HG03460 (cell line): ENCODE data around the gene ZSWIM5.
"Not testable (repeated sequence)": the region's sequence is repeated elsewhere in the genome, so short reads cannot be mapped to it uniquely, and the experiment has no call there.

Experiments used
- ATAC-seq: cut with Tn5 transposase; IDR thresholded peaks from one replicate; pipeline ENCODE4 v1.9.1; 2021; ENCODE audit not compliant: unreplicated experiment

ZSWIM5 gene

DNA sequence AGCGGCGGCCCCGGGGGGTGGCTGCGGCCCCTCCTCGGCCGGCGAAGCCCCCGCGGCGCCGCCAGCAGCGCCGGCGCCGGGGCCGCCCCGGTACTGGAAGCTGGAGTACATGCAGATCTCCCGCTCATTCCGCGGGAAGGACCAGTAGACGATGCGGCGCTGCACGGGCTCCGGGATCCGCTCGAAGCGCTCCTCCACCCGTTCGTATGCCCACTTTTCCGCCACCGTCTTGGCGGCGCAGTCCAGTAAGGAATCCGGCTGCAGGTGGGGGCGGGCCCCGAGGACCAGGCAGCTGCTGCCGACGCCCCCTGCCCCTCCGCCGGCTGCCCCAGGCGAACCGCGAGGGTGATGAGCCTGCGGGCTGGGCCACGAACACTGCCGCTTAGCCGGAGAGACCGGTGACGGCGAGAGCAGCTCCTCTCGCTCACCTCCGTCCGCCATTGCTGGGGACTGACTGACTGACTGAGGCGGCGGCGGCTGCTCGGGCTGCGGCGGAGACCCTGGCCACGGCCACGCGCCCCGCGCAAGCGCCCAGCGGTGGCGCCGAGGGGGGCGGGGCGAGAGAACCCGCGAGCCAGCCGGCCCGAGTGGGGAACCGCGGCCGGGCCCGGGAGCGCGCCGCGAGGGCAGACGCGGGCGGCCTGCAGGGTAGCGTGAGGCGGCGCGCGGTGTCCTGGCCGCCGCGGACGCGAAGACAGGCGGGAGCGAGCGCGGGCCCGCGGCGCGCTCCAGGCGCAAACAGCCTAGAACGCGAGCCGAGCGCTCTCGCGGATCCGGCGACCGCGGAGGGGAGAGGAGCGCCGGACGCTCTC, at the start of gene ZSWIM5:
Gene ZSWIM5, minus strand, starts transcription at position 696 of the 812 bp plus-strand sequence. Its CDS starts 255 bp downstream, at position 441.
- ATAC-seq = no peak

DNA sequence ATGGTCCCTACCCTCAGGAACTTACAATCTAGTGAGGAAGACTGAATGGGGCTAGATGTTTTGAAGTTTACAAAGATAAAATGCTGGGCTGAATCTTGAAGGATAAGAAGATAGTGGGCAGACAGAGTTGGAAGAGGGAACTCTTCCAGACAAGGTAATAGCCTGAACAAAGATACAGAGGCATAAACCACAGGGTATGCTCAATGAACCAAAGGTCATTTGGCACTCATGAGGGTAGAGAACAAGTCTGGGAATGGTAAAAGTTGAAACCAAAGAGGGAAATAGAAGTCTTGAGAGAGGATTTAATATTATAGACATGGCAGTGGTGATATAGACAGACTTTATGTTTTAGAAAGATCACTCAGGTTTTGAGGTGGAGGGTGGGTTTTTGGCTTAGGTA, 48.1 kb upstream of the ZSWIM5 start:
- no peak for ATAC-seq

DNA sequence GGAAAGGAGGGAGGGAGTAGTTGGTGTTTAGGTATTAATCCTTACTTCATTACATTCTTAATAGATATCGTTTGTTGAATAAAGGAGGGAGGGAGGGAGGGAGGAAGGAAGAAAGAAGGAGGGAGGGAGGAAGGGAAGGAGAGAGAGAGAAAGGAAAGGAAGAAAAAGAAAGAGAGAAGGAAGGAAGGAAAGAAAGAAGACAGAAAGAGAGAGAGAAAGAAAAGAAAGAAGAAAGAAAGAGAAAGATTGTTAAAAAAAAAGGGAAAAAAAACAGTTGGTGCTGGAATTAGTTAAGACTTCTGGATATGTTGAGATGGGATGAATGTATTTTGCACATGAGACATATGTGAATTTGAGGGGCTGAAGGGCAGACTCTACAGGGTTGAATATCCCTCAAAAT, 44.1 kb upstream of the ZSWIM5 start:
- no peak for ATAC-seq

DNA sequence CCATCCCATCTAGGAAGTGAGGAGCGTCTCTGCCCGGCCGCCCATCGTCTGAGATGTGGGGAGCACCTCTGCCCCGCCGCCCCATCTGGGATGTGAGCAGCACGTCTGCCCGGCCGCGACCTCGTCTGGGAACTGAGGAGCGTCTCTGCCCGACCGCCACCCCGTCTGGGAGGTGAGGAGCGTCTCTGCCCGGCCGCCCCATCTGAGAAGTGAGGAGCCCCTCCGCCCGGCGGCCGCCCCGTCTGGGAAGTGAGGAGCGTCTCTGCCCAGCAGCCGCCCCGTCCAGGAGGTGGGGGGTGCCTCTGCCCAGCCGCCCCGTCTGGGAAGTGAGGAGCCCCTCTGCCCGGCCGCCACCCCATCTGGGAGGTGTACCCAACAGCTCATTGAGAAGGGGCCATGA, 41.6 kb upstream of the ZSWIM5 start:
- ATAC-seq = not testable (repeated sequence)

DNA sequence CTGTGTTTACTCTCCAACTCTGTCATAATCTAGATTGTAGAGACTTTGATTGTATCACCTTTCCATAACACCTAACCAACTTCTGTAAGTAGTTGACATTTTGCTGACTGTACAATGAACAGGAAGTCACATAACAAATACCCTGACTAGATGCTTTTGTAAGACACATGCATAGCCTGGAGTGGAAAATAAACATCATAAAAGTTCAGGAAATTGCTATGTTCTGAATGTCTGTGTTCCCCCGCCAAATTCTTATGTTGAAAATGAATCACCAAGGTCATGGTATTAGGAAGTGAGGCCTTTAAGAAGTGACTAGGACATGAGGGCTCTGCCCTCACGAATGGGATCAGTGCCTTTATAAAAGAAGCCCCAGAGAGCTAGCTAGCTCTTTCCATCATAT, 40.4 kb upstream of the ZSWIM5 start:
- ATAC-seq = no peak

DNA sequence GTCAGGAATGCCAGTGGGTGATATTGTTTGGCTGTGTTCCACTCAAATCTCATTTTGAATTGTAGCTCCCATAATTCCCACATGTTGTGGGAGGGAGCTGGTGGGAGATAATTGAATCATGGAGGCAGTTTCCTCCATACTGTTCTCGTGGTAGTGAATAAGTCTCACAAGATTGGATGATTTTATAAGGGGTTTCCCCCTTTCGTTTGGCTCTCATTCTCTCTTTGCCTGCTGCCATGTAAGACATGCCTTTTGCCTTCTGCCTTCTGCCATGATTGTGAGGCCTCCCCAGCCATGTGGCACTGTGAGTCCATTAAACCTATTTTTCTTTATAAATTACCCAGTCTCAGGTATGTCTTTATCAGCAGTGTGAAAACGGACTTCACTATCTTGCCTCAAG, 40.0 kb upstream of the ZSWIM5 start:
- not testable (repeated sequence) for ATAC-seq

DNA sequence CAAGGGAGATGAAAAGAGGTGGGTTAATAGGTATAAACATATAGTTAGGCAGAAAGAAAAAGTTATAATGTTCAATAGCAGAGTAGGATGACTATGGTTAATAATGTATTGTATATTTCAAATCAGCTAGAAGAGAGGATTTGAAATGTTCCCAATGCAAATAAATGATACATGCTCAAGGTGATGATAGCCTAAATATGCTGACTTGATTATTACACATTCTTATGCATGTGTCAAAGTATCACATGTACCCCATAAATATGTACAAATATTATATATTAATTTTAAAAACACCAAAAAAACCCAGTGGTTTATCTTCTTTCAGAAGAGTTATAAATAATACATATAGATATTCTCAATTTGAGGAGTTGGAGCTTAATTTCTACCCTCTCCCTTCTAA, 38.3 kb upstream of the ZSWIM5 start:
- no peak for ATAC-seq

DNA sequence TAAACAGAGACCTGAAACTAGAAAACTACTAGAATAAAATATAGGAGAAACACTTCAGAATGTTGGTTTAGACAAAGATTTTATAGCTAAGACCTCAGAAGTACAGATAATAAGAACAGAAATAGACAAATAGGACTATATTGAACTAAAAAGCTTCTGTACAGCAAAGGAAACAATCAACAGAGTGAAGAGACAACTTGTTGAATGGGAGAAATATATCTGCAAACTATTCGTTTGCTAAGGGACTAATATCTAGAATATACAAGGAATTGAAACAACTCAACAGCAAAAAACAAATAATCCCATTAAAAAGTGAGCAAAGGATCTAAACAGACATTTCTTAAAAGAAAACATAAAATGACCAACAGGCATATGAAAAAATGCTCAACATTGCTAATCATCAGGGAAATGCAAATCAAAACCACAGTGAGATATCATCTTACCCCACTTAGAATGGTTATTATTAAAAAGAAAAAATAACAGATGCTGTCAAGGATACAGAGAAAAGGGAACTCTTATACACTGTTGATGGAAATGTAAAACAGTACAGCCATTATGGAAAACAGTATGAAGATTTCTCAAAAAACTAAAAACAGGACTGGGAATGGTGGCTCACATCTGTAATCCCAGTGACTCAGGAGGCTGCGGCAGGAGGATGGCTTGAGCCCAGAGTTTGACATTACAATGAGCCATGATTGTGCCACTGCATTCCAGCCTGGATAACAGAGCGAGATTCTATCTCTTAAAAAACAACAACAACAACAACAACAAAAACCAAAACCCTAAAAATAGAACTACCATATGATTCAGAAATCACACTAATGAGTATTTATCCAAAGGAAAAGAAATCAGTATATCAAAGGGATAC, 37.3 kb upstream of the ZSWIM5 start:
- ATAC-seq = no peak

DNA sequence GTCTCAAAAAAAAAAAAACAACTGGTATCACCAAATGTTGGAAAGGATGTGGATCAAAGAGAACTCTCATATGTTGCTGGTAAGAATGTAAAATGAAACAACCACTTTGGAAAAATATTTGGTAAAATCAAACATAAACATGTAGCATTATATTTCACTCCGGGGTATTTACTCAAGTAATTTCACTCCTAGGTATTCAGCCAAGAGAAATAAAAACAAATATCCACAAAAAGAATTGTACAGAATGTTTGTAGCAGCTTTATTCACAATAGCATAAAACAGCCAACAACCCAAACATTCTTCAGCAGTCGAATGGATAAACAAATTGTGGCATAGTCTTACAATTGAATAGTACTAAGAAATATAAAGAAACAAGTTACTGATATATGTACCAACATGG, 32.4 kb upstream of the ZSWIM5 start:
- ATAC-seq = no peak

DNA sequence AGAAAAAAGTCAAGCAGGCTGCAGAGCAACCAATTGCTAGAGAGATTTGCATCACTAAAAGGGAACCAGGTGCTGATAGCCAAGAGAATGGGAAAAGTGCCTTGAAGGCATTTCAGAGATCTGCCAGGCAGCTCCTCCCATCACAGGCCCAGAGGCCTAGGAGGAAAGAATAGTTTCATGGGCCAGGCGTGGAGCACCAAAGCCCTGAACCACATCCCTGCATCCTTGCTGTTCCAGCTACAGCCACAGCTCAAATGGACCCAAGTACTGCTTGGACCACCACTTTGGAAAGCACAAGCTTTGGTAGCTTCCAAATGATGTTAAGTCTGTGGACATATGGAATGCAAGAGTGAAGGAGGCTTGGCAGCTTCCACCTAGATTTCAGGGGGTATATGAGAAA, 29.7 kb upstream of the ZSWIM5 start:
- no peak for ATAC-seq

DNA sequence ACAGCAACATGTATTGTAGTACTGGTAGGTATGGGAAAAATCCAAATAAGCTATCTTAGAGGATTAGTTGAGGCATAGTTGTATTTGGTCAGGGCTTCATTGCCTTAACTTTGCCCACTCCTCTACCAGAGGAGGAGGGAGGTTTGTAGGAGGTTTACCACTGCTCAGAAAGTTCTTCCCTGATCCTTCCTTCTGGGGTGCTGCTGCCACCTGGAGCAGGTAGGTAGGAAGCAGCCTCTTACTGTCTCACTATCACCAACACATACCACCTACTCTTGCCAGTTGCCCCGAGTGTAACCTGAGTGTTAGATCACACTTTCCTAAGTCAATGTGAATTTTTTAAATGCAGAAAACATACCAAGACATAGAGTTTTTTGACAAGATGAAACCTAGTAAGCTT, 24.1 kb upstream of the ZSWIM5 start:
- ATAC-seq = no peak

DNA sequence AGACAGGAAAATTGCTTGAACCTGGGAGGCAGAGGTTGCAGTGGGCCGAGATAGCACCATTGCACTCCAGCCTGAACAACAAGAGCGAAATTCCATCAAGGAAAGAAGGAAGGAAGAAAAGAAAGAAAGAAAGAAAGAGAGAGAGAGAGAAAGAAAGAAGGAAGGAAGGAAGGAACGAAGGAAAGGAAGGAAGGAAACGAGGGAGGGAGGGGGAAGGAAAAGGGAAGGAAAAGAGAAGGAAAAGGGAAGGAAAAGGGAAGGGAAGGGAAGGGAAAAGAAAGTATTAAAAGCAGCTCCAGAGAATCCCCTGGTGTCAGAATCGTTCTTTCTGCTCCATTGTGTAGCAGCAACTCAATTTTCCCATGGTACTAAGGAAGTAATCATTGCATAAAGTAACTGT, 19.2 kb upstream of the ZSWIM5 start:
- no peak for ATAC-seq

DNA sequence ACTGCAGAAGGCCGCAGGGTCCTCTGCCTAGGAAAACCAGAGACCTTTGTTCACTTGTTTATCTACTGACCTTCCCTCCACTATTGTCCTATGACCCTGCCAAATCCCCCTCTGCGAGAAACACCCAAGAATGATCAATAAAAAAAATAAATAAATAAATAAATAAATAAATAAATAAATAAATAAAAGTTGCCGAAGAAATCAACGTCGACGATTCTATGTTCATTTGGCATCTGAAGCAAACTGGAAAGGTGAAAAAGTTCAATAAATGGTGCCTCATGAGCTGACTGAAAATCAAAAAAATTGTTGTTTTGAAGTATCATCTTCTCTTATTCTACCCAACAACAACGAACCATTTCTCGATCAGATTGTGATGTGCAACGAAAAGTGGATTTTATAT, 17.3 kb upstream of the ZSWIM5 start:
- not testable (repeated sequence) for ATAC-seq

DNA sequence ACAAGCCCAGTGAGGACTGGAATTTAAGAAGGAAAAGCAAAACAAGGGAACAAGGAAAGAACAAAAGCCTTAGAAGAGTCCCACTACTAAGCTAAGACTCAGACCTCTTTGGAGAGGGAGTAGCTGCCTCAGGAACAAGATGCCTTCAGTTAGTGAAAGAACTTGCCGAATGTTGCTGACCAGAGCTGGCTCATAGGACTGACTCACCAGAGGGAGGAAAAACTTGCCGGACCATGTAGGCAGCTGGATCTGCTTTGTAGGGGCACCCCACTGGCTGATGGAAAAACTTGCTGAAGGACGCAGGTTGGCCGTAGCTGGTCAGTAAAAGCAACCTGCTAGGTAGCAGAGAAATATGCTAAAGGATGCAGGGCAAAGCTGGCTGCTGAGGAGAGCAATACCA, 15.3 kb upstream of the ZSWIM5 start:
- no peak for ATAC-seq

DNA sequence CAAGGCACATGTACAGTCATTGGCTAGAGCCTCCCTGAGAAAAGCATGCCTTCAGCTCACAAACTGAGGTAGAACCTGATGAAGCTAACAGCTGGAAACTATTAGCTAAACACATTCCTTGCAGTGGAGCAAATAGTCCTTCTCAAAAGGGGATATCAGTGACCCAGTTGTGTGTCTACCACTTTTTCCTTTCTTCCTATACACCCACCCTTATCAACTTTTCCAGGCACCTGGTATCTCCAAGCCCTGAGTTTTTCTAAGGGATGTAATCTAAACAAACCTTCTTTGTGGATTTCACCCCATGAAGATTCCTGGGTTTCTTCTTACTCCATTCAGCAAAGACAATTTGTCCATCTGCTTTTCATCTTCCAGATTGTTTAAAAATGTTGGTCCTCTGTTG, 10.5 kb upstream of the ZSWIM5 start:
- no peak for ATAC-seq

DNA sequence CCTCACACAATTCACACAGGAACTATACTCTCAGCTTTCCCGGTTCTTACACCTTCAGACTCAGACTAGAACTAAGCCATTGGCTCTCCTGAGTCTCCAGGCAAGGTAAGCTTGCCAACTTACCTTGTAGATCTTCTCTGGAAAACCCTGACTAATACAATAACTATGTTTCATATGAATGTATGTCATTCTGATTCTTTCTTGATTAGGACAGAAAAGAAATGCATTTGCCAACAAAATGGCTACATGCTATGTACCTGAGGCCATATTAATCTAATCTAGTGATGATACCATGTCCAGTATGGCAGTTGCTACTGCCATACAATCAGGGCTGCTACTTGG, 9.8 kb upstream of the ZSWIM5 start:
- no peak for ATAC-seq

DNA sequence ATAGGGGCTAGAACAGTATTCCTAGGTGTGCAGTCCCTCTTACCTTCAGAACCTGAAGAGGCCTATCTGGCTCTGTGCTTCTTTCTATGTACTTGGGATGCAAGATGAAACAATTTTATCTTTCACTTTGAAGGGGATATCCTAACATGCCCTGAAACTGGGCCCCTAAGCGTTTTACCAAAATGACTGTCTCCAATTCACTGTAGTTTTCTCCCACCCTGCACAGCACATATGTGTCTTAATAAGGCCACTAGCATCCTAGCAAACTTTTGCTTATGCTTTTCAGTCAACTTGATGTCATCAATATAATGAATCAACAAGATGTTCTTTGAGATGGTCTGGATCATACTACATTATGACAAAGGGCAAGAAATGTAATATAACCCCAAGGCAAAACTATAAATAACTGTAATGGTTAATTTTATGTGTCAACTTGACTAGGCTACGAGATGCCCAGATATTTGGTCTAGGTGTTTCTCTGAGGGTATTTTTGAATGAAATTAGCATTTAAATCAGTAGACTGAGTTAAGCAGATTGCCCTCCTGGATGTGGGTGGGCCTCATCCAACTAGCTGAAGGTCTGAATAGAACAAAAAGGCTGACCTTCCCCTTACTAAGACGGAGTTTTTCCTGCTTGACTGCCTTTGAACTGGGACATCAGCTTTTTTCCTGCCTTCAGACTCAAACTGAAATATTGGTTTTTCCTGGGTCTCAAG, 9.2 kb upstream of the ZSWIM5 start:
- ATAC-seq = no peak

DNA sequence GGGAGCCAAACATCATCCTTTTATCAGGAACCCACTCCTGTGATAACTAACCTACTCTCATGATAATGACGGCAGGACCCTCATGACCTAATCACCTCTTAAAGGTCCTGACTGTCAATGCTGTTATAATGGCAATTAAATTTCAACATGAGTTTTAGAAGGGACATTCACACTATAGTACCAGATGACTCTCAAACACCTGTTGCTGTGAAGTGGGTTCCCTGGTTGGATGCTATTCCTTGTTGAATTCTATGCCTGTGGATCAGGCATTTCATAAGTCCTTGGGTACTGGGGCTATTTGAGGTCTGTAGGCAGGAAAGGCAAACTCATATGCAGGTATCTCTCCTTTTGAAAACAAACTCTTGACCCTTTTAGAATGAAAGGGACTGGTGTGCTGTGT, 7.5 kb upstream of the ZSWIM5 start:
- no peak for ATAC-seq

DNA sequence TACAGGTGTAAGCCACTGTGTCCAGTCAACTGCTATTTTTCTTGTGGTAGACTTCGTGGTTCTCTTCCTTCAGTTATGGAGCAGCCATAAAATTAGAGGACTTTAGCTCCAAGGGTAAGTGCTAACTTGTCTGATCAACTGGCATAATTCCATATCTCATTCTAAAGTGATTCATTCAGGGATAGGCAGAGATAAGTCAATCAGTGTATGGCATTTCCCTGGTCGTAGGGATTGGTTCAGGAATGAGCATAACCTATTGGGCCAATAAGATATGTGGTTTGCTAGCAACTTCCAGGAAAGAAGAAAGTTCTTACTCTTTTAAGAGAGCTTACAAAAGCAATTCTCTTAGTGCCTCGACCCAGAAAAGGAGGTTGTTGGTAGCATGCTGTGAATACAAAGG, 4.7 kb upstream of the ZSWIM5 start:
- ATAC-seq = no peak

DNA sequence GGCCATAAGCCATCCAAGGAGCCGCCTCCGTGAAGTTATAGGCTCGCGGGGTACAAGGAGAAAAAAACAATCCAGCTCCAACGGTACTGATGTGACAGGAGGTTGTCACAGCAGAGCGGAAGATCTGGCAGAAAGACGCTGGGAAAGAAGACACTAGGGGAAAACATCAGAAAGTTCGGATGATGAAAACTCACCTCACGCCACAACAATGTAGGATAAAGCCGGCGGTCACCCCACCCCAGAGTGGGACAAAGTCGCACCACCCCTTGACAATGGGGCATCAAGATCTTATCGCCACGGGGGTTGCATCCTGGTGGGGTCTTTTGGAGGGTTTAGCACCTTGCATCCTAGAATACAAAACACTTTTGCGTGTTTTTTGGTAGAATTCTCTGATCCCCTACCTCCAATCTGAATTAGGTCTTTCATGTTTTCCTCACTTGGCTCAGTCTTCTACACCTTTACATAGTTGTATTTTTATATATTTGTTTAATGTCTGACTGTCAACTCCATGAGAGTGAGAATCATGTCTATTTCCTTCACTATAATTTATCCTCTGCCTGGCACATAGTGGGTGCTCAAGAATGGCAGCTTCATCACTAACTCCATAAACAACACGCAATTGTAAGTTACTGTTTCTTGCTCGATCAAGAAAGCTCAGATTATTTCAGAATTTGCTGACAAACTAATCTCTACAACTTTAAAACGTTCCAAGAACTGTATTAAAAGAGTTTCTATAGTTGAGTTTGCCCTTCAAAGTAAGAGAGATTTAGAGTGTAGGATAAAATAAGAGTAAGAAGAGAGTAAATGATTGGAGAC, 611 bp upstream of the ZSWIM5 start:
- no peak for ATAC-seq
